Body of pancreas (tissue), 4 donors: Measurements from ENCODE around the gene FUT8. TPM values are rescaled to one million over a fixed set of nuclear protein-coding genes. Genes with fewer than 3 reads are reported as not detected.

Experiments
- ATAC-seq: fragments of 150-250 bp; one replicate; pipeline ENCODE4 v1.9.1; 2016
- DNase-seq, 4 donors: peaks; one replicate each; pipeline ENCODE4 v3.0.0-alpha.2; 2019
- H3K27ac ChIP-seq, 4 donors: fragments of 200-600 bp; sonication (generic); 1 replicate in 3 of 4; 2 replicates in 1 of 4; pipeline versions ENCODE4 v1.5.1 to v1.6.1; 2016 to 2019; ENCODE audit warnings: mild to moderate bottlenecking in 1 of 4, mixed read lengths in 1 of 4, moderate library complexity in 1 of 4
- H3K27me3 ChIP-seq, 2 donors: fragments of 200-600 bp; sonication (generic); one replicate each; pipeline ENCODE4 v1.6.0; 2016; ENCODE audit warnings: mild to moderate bottlenecking in 1 of 2
- H3K36me3 ChIP-seq, 2 donors: fragments of 200-600 bp; sonication (generic); replicated peaks in 1 of 2; 2 replicates each; pipeline ENCODE4 v1.5.1; 2016; ENCODE audit warnings: low read depth in 2 of 2; ENCODE audit not compliant: insufficient read depth in 1 of 2
- H3K4me1 ChIP-seq: fragments of 200-600 bp; sonication (generic); one replicate; pipeline ENCODE4 v1.6.0; 2016
- H3K4me3 ChIP-seq, 2 donors: fragments of 200-600 bp; sonication (generic); 1 replicate in 1 of 2; 2 replicates in 1 of 2; pipeline ENCODE4 v1.5.1; 2016 to 2019
- H3K9me3 ChIP-seq, 3 donors: fragments of 200-600 bp; sonication (generic); 1 replicate in 2 of 3; 2 replicates in 1 of 3; pipeline ENCODE4 v1.5.1; 2016
- POLR2A ChIP-seq, 3 donors: fragments of 450-650 bp; IDR thresholded peaks; one replicate each; pipeline ENCODE4 v1.6.1; 2016; ENCODE audit warnings: antibody characterized with exemption in 3 of 3, mild to moderate bottlenecking in 2 of 3
- WGBS, 2 donors: methylation state at CpG; one replicate each; pipeline ENCODE4 v1.1.5; 2017; 5-methylcytosine and 5-hydroxymethylcytosine counted together
- intact Hi-C: fragments of 100-400 bp; cut with DNase I; formaldehyde crosslinking; loops from one replicate; pipeline ENCODE4 v1.15.1; 2023
- total RNA-seq, 2 donors: library from RNA; depleted of rRNA; stranded (reverse); fragments of >200 nt; gene quantifications; one replicate each; pipeline ENCODE4 v1.1.0, GENCODE V29; 2016
- TF ChIP-seq, protein P1 (sequence below), 7 experiments: fragments of 450-650 bp in 4 of 7; fragments of 200-600 bp in 3 of 7; sonication (generic) in 3 of 7; IDR thresholded peaks; one replicate each; pipeline ENCODE4 v1.5.1; 2016 to 2019; ENCODE audit warnings: antibody characterized with exemption in 7 of 7

Gene FUT8
- total RNA-seq, 2 donors from 2014 or later, result 31.1 to 33.0 TPM

DNA sequence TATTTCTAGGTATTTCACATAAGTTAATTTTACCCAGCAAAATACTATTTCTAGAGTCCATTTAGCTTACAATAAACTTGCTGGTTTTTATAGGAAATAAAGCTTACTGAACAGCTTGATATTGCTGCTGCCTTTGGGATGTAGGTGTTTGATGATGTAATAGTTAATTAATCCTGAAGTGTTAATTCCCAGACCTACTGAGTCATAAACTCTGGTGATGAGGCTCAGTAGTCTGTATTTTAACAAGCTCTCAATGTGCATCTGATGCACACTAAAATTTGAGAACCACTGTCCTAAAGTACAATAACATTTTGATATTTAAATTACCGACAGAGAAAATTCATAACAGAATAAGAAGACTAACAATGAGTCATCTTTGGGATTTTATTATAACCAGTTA lies 168.4 kb downstream of the FUT8 start:
- Histone ChIP-seq H3K9me3 (no peaks in the 10 kb centered on the region), H3K4me3 (no peak overlapping the region), H3K27me3 (no peaks in the 10 kb centered on the region), H3K4me1 (no peaks in the 10 kb centered on the region), H3K36me3 (no peaks in the 10 kb centered on the region), H3K27ac (no peak overlapping the region)
- DNase-seq, result no peak
- WGBS, 2 donors, result 86 to 89% methylated on average over 1 of the region's 1 CpG
- ATAC-seq, result no peak
- intact Hi-C loops, result no loop called here
- TF ChIP-seq POLR2A (IDR thresholded peaks at IDR 0.05), result no peak
- TF ChIP-seq, protein P1, sequence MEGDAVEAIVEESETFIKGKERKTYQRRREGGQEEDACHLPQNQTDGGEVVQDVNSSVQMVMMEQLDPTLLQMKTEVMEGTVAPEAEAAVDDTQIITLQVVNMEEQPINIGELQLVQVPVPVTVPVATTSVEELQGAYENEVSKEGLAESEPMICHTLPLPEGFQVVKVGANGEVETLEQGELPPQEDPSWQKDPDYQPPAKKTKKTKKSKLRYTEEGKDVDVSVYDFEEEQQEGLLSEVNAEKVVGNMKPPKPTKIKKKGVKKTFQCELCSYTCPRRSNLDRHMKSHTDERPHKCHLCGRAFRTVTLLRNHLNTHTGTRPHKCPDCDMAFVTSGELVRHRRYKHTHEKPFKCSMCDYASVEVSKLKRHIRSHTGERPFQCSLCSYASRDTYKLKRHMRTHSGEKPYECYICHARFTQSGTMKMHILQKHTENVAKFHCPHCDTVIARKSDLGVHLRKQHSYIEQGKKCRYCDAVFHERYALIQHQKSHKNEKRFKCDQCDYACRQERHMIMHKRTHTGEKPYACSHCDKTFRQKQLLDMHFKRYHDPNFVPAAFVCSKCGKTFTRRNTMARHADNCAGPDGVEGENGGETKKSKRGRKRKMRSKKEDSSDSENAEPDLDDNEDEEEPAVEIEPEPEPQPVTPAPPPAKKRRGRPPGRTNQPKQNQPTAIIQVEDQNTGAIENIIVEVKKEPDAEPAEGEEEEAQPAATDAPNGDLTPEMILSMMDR (IDR thresholded peaks at IDR 0.05), result no peak

DNA sequence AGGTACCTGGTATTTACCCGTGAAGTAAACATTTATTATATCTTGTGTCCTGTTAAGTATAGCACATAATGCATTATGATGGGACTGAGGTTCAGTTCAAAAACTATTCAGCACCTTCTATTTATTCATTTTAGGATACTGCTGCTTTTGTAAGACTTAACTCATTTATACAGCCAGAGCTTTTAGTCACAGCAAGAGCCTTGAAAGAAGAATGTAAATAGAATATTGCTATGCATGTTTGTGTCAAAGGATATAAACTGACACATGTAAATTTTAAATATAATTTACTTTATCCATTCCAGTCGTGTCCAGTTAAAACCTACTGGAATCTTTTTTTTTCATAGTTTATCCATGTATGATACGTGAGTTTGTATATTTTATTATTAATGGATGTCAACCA lies 168.8 kb downstream of the FUT8 start:
- no peak for TF ChIP-seq POLR2A (IDR thresholded peaks at IDR 0.05)
- TF ChIP-seq, protein P1 (IDR thresholded peaks at IDR 0.05), result no peak
- ATAC-seq (no peak), DNase-seq (no peak)
- Histone ChIP-seq H3K4me3 (no peak overlapping the region), H3K27me3 (no peaks in the 10 kb centered on the region), H3K9me3 (no peaks in the 10 kb centered on the region), H3K4me1 (no peaks in the 10 kb centered on the region), H3K36me3 (no peaks in the 10 kb centered on the region), H3K27ac (no peak overlapping the region)
- intact Hi-C loops, result no loop called here
- 84 to 85% methylated on average over 3 of the region's 3 CpGs for WGBS, 2 donors

DNA sequence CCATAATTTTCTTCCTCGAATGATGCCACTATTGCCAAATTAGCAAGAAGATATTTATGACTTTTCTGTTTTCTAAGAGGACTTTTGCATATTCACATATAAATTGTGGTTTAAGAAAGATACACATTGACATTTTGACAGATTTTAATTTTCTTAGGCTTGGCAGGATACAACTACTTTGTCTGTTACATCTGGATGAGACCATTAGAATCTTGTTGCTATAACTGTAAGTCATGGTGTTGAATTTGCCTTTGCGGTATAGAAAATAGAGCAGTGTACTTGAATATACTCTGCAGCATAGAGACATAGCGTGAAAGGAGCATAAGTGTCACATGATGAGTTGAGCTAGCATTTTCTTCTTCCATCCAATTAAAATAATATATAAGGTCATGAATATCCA lies 169.3 kb downstream of the FUT8 start:
- no peaks in the 10 kb centered on the region for H3K27me3 ChIP-seq
- 87 to 97% methylated on average over 3 of the region's 3 CpGs for WGBS, 2 donors
- DNase-seq, result no peak
- H3K36me3 ChIP-seq, result no peaks in the 10 kb centered on the region
- no peak overlapping the region for H3K27ac ChIP-seq
- H3K4me1 ChIP-seq, result no peaks in the 10 kb centered on the region
- TF ChIP-seq, protein P1 (IDR thresholded peaks at IDR 0.05), result no peak
- TF ChIP-seq POLR2A (IDR thresholded peaks at IDR 0.05), result no peak
- H3K9me3 ChIP-seq, result no peaks in the 10 kb centered on the region
- no peak for ATAC-seq
- intact Hi-C loops, result no loop called here
- H3K4me3 ChIP-seq, result no peak overlapping the region

DNA sequence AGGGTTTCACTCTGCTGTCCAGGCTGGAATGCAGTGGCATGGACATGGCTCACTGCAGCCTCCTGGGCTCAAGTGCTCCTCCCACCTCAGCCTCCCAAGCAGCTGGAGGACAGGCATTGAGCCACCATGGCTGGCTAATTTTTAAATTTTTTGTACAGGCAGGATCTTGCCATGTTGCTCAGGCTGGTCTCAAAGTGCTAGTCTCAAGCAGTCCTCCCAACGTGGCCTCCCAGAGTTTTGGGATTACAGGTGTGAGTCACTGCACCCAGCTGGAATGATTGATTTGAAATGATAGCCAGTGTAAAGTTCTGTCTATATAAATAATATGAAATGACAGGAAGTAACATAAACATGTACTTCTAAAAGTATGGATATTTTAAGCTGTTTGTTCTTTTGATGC lies 172.7 kb downstream of the FUT8 start:
- WGBS, 2 donors, result 100% methylated on average over 1 of the region's 1 CpG

More for the DNA sequence above, 172.7 kb downstream of the FUT8 start:
- intact Hi-C loops, result no loop called here
- Histone ChIP-seq H3K36me3 (no peaks in the 10 kb centered on the region), H3K27ac (no peak overlapping the region), H3K4me1 (no peaks in the 10 kb centered on the region), H3K9me3 (no peaks in the 10 kb centered on the region), H3K27me3 (no peaks in the 10 kb centered on the region), H3K4me3 (no peak overlapping the region)
- TF ChIP-seq POLR2A (IDR thresholded peaks at IDR 0.05), result no peak
- TF ChIP-seq, protein P1 (IDR thresholded peaks at IDR 0.05), result no peak
- ATAC-seq, result no peak
- DNase-seq, result no peak
